Activated naive CD4-positive, alpha-beta T cell treated with anti-CD3 and anti-CD28 coated beads, Interleukin-2, amount 50 U/mL, for 72 hours (primary cell): ENCODE results near the gene MCIDAS. TPM values are rescaled to one million over a fixed set of nuclear protein-coding genes. Genes with fewer than 3 reads are reported as not detected.

ENCODE experiments used
- ATAC-seq, 2 donors: fragments of 150-1000 bp; cut with Tn5 transposase; 2 replicates each; pipeline ENCODE4 v1.10.0; 2021; ENCODE audit warnings: mild to moderate bottlenecking in 2 of 2, moderate library complexity in 2 of 2
- DNase-seq, 2 donors: peaks; one replicate each; pipeline ENCODE4 v3.0.0; 2021 to 2022; ENCODE audit warnings: low spot score in 2 of 2
- H3K27ac Mint-ChIP-seq, 2 donors: one replicate each; pipeline ENCODE4 v1.8.0; 2022; ENCODE audit warnings: mild to moderate bottlenecking in 2 of 2, mixed read lengths in 2 of 2
- H3K36me3 Mint-ChIP-seq, 2 donors: one replicate each; pipeline ENCODE4 v1.8.0; 2022; ENCODE audit warnings: mixed read lengths in 2 of 2
- H3K9me3 Mint-ChIP-seq, 2 donors: one replicate each; pipeline ENCODE4 v1.8.0; 2022; ENCODE audit warnings: mixed read lengths in 2 of 2
- total RNA-seq, 2 donors: library from RNA; stranded (reverse); gene quantifications; one replicate each; pipeline ENCODE4 v1.2.3, GENCODE V29; 2022

MCIDAS gene
- total RNA-seq = under 1 TPM in 1 of 2 donors, not detected in 1; 0.18 TPM

- peaks cover under 1 to 18% of the 10 kb centered on the region in 2 donors for H3K36me3 Mint-ChIP-seq
- peak; percentile 65 to 71 for DNase-seq
- H3K27ac Mint-ChIP-seq = no peak within 1 kb of the TSS
- H3K9me3 Mint-ChIP-seq = no peaks in the 10 kb centered on the region
- ATAC-seq = peak; percentile 61 to 75
Observed at GRCh38 chr5:55226934-55227663, at the start of gene MCIDAS. Gene MCIDAS (minus strand): TSS chr5:55227315. CDS start chr5:55227138, 177 bp downstream.

- H3K9me3 Mint-ChIP-seq = no peaks in the 10 kb centered on the region
- ATAC-seq (no peak), DNase-seq (no peak)
- H3K27ac Mint-ChIP-seq = no peak overlapping the region
- peaks cover 0 to 11% of the 10 kb centered on the region in 2 donors for H3K36me3 Mint-ChIP-seq
Observed at GRCh38 chr5:55276771-55277170, 49.7 kb upstream of the MCIDAS start.

GRCh38 chr5:55258339-55258738 is 31.2 kb upstream of the MCIDAS start:
- ATAC-seq (no peak), DNase-seq (no peak)
- Mint-ChIP-seq H3K9me3 (no peaks in the 10 kb centered on the region), H3K36me3 (peaks cover 0 to 2% of the 10 kb centered on the region in 2 donors), H3K27ac (no peak overlapping the region)

- ATAC-seq (no peak), DNase-seq (no peak)
- Mint-ChIP-seq H3K27ac (no peak overlapping the region), H3K9me3 (no peaks in the 10 kb centered on the region), H3K36me3 (no peaks in the 10 kb centered on the region)
Observed at GRCh38 chr5:55254802-55255201, 27.7 kb upstream of the MCIDAS start.

- Mint-ChIP-seq H3K27ac (no peak overlapping the region), H3K36me3 (no peaks in the 10 kb centered on the region), H3K9me3 (peaks cover 4 to 11% of the 10 kb centered on the region in 2 donors)
- DNase-seq (no peak), ATAC-seq (no peak)
Observed at GRCh38 chr5:55250064-55250463, 22.9 kb upstream of the MCIDAS start.

GRCh38 chr5:55241746-55242145 is 14.6 kb upstream of the MCIDAS start:
- DNase-seq (no peak), ATAC-seq (no peak)
- H3K36me3 Mint-ChIP-seq = no peaks in the 10 kb centered on the region
- no peak overlapping the region for H3K27ac Mint-ChIP-seq
- peaks cover 0 to 4% of the 10 kb centered on the region in 2 donors for H3K9me3 Mint-ChIP-seq

- ATAC-seq (no peak), DNase-seq (no peak)
- Mint-ChIP-seq H3K36me3 (peaks cover 6 to 8% of the 10 kb centered on the region in 2 donors), H3K27ac (no peak overlapping the region), H3K9me3 (no peaks in the 10 kb centered on the region)
Observed at GRCh38 chr5:55236800-55237199, 9.7 kb upstream of the MCIDAS start.

- Mint-ChIP-seq H3K36me3 (peaks cover 6 to 17% of the 10 kb centered on the region in 2 donors), H3K9me3 (no peaks in the 10 kb centered on the region), H3K27ac (no peak overlapping the region)
- DNase-seq (no peak), ATAC-seq (no peak)
Observed at GRCh38 chr5:55234121-55234700, 7.1 kb upstream of the MCIDAS start.

GRCh38 chr5:55232985-55233928 is 6.1 kb upstream of the MCIDAS start, which contains the start of gene CCNO:
Gene CCNO (minus strand): TSS chr5:55233608. CDS start chr5:55233523, 85 bp downstream.
- Mint-ChIP-seq H3K27ac (peak within 1 kb of the TSS in 1 of 2 donors; percentile 65), H3K36me3 (peaks cover 6 to 17% of the 10 kb centered on the region in 2 donors), H3K9me3 (no peaks in the 10 kb centered on the region)
- peak in 1 of 2 donors; percentile 68 for DNase-seq
- ATAC-seq = peak; percentile 90

GRCh38 chr5:55232271-55232984 is 5.3 kb upstream of the MCIDAS start:
- Mint-ChIP-seq H3K9me3 (no peaks in the 10 kb centered on the region), H3K36me3 (peaks cover 6 to 17% of the 10 kb centered on the region in 2 donors), H3K27ac (peak overlapping the region in 1 of 2 donors; percentile 65)
- DNase-seq = peak in 1 of 2 donors; percentile 7
- ATAC-seq = no peak

- Mint-ChIP-seq H3K9me3 (no peaks in the 10 kb centered on the region), H3K27ac (peak overlapping the region; percentile 29 to 65), H3K36me3 (peaks cover 6 to 17% of the 10 kb centered on the region in 2 donors)
- DNase-seq = no peak
- ATAC-seq = no peak
Observed at GRCh38 chr5:55231919-55232270, 4.8 kb upstream of the MCIDAS start.

GRCh38 chr5:55231029-55231918 is 4.2 kb upstream of the MCIDAS start:
- no peaks in the 10 kb centered on the region for H3K9me3 Mint-ChIP-seq
- H3K36me3 Mint-ChIP-seq = peaks cover 6 to 17% of the 10 kb centered on the region in 2 donors
- ATAC-seq = no peak
- H3K27ac Mint-ChIP-seq = peak overlapping the region in 1 of 2 donors; percentile 29
- peak in 1 of 2 donors; percentile 36 for DNase-seq

- peak in 1 of 2 donors; percentile 6 for ATAC-seq
- Mint-ChIP-seq H3K27ac (no peak overlapping the region), H3K9me3 (no peaks in the 10 kb centered on the region), H3K36me3 (peaks cover 6 to 17% of the 10 kb centered on the region in 2 donors)
- no peak for DNase-seq
Observed at GRCh38 chr5:55230086-55230629, 3.0 kb upstream of the MCIDAS start.

GRCh38 chr5:55227664-55228430 is 732 bp upstream of the MCIDAS start:
- Mint-ChIP-seq H3K9me3 (no peaks in the 10 kb centered on the region), H3K36me3 (peaks cover 6 to 17% of the 10 kb centered on the region in 2 donors), H3K27ac (no peak overlapping the region)
- ATAC-seq (no peak), DNase-seq (no peak)
